HG03520 (cell line): ENCODE measurements around the gene ERN2.

Source experiments
- ATAC-seq: cut with Tn5 transposase; IDR thresholded peaks from one replicate; pipeline ENCODE4 v1.9.1; 2021; ENCODE audit warnings: mild to moderate bottlenecking, moderate library complexity; ENCODE audit not compliant: unreplicated experiment

ERN2 gene

GRCh38 chr16:23689442-23690187 lies 23.4 kb downstream of the ERN2 start:
- no peak for ATAC-seq

GRCh38 chr16:23687034-23687808 lies 25.8 kb downstream of the ERN2 start:
- no peak for ATAC-seq

- ATAC-seq: no peak
Measured at GRCh38 chr16:23683487-23683886, 29.5 kb downstream of the ERN2 start.

GRCh38 chr16:23682181-23682580 lies 30.8 kb downstream of the ERN2 start:
- no peak for ATAC-seq

GRCh38 chr16:23679986-23680336 lies 33.1 kb downstream of the ERN2 start:
- no peak for ATAC-seq

- no peak for ATAC-seq
Measured at GRCh38 chr16:23679274-23679985, 33.6 kb downstream of the ERN2 start.

- peak; percentile 85 for ATAC-seq
Measured at GRCh38 chr16:23678430-23679273, 34.4 kb downstream of the ERN2 start, which contains the start of gene PLK1. TSS of gene PLK1 (plus strand) at chr16:23678889. CDS start at chr16:23678933, 44 bp downstream.

GRCh38 chr16:23676924-23677480 lies 36.0 kb downstream of the ERN2 start:
- ATAC-seq: no peak

- ATAC-seq: no peak
Measured at GRCh38 chr16:23673971-23674614, 38.9 kb downstream of the ERN2 start.

- peak; percentile 96 for ATAC-seq
Measured at GRCh38 chr16:23670137-23670776, 42.8 kb downstream of the ERN2 start.

- ATAC-seq: no peak
Measured at GRCh38 chr16:23668873-23669272, 44.1 kb downstream of the ERN2 start.

- no peak for ATAC-seq
Measured at GRCh38 chr16:23668225-23668624, 44.8 kb downstream of the ERN2 start.

- no peak for ATAC-seq
Measured at GRCh38 chr16:23667355-23667659, 45.7 kb downstream of the ERN2 start.

GRCh38 chr16:23666571-23667354 lies 46.3 kb downstream of the ERN2 start:
- ATAC-seq: no peak

- no peak for ATAC-seq
Measured at GRCh38 chr16:23663918-23664317, 49.1 kb downstream of the ERN2 start.

- no peak for ATAC-seq
Measured at GRCh38 chr16:23651943-23652468, 61.0 kb downstream of the ERN2 start.

- no peak for ATAC-seq
Measured at GRCh38 chr16:23650674-23651416, 62.2 kb downstream of the ERN2 start.

- no peak for ATAC-seq
Measured at GRCh38 chr16:23642246-23642774, 70.7 kb downstream of the ERN2 start.
